ENCODE results near the gene FTCD.
"Not testable (repeated sequence)": the region's sequence is repeated elsewhere in the genome, so short reads cannot be mapped to it uniquely, and the experiment has no call there.

FTCD gene

DNA sequence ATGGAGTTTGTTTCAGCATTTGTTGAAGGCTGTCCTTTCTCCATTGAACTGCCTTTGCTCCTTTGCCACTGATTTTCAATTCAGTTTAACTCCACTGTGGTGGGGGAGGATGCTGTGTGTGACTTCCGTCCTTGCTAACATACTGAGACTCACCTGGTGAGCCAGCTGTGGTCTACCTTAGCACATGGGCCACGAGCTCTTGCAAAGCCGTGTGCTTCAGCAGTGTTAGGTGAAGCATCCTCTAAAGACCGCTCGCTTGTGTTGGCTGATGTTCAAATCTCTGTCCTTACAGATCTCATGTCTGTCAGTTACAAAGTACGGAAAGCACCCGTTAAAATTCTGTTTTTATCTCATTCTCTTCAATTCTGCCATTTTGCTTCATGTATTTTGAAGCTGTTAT, 32.4 kb upstream of the FTCD start:
- DNase-seq: no peak

GRCh38 chr21:46187261-46187660, 31.9 kb upstream of the FTCD start:
- no peak for DNase-seq

- DNase-seq: no peak
Observed at GRCh38 chr21:46185716-46186115, 30.3 kb upstream of the FTCD start.

- DNase-seq: peak; percentile 70
Observed at GRCh38 chr21:46184625-46185555, 29.5 kb upstream of the FTCD start.

- DNase-seq: peak; percentile 59
Observed at GRCh38 chr21:46183910-46184624, 28.7 kb upstream of the FTCD start, which contains the start of gene SPATC1L. Gene SPATC1L, minus strand, starts transcription at chr21:46184459. Its CDS starts 1,643 bp downstream, at chr21:46182816.

GRCh38 chr21:46183337-46183909, 28.0 kb upstream of the FTCD start:
- not testable (repeated sequence) for DNase-seq

DNA sequence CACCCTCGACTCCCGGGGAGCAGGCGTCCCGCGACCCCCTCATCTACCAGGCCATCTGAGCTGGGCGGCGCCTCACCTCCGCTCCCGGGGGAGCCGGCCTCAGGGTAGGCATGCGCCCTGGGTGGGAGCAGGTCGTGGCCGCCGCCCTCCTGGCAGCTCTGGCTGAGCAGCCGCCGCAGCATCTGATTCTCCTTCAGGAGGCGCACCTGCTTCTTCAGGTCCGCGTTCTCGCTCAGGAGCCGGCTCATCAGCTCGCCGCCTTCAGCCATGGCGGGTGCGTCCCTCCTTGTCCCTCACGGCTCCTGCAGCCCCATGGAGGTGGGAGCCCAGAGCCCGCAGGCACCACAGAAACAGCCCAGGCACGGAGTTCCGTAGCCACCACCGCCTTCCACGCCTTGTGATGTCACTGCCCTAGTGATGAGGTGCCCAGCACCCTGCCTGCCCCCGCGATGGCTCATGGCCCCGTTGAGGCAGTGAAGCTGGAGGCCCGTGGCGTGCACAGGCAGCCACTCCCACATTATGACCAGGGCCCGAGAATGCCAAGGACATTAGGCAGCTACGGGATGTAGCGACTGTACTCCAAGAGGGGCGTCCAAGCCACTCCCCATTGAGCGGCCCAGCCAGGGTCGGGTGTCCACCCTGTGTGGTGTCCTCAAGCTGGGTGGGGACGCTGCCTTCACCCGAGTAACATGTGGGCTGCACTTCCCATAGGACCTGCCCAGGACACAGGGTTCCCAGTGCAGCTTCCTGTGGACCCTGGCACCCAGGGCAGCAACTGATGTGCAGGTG, 27.4 kb upstream of the FTCD start:
- no peak for DNase-seq

DNA sequence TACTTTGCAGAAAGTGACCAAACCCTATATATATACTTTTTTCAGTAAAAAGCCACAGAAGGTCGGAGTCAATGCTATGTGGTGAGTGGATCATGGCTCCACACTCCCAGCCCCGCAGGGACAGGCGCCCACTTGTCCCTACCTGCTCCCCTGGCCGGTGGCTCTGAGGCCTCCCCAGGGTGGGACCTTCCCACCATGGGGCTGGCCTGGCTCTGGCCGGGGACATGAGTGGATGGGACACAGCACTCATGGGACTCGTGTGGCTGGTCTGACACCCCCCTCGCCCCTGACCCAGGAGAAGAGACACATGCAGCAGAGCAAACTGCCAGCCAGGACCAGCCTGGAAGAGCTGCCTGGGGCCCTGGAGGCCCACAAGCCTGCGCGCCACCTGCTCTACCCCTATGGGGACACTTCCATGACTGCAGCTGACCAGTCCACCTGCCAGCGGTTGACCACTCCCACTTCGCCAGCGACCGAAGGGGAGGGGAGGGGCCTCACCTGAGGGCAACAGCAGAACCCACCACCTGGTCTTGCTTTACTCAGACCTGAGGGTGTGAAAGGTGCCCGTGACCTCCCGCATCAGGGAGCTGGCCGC, 26.7 kb upstream of the FTCD start:
- no peak for DNase-seq

DNA sequence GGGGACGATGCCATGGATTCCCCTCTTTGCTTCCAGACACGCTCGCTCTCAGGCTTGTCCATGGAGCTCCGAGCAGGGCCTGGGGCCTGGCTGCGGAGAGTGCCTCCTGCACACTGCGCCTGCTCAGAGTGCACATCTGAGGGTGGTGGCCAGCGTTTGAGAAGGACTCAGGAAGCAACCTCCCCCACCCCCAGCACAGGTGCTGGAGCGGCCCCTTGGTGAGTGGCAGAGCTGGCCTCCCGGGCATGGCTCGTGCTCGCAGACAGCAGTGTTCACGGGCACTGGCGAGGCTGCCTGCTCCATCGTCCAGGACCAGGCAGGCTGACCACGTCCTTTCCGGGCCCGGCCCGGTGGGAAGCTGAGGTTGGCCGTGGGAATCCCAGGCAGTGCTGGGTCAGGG, 26.1 kb upstream of the FTCD start:
- no peak for DNase-seq

DNA sequence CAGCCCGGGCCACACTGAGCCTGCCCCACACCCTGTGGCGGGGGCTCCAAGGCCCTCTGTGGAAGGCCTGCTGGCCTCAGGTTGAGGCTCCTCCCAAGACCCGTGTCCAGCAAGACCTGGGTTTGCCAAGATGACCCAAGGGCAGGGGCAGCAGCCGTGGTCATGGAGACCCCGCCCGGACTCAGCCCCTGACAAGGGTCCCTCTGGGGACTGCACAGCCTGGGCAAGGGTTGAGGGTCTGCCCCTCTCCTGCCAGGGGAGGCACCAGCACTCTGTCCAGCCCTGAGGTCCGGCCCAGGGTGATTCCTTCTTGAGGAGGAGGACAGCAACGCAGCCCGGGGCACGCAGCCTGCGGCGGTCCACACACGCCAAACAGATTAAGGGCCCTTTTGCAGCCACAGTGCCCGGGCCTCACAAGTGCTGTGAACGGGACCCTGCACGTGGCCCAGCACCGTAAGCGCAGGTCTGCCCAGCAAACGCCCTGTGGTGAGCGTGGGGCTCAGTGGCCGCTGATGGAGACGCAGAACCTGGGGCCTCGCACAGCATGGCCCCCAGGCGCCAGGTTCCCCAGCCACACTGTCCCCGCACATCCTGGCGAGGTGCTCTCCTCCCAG, 25.5 kb upstream of the FTCD start:
- DNase-seq: no peak

- DNase-seq: no peak
Observed at GRCh38 chr21:46180079-46180722, 24.8 kb upstream of the FTCD start.

DNA sequence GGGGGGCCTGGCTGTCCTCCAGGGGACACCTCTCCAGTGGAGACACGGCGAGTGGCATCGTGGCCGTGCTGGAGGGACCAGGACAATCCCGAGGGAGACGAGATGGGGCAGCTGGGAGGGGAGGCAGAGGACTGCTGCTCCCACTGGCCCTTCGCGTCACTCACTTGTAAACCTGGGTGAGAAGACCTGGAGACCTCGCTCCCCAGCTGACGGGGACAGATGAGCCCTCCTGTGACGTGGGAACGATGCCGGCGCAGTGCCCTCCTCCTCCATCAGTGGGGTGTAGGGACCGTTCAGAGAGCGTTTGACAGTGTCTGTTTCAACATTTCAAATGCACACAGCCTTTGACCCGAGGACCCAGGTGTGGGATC, 24.3 kb upstream of the FTCD start:
- no peak for DNase-seq

DNA sequence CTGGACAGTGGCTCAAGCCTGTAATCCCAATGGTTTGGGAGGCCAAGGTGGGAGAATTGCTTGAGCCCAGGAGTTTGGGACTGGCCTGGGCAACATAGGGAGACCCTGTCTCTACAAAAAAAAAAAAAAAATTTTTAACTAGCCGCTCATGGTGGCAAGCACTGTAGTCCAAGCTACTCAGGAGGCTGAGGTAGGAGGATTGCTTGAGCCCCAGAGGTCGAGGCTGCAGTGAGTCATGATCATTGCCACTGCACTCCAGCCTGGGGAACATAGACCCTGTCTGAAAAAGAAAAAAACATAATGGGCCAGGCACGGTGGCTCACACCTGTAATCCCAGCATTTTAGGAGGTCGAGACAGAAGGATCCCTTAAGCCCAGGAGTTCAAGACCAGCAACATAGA, 23.6 kb upstream of the FTCD start:
- DNase-seq: no peak

DNA sequence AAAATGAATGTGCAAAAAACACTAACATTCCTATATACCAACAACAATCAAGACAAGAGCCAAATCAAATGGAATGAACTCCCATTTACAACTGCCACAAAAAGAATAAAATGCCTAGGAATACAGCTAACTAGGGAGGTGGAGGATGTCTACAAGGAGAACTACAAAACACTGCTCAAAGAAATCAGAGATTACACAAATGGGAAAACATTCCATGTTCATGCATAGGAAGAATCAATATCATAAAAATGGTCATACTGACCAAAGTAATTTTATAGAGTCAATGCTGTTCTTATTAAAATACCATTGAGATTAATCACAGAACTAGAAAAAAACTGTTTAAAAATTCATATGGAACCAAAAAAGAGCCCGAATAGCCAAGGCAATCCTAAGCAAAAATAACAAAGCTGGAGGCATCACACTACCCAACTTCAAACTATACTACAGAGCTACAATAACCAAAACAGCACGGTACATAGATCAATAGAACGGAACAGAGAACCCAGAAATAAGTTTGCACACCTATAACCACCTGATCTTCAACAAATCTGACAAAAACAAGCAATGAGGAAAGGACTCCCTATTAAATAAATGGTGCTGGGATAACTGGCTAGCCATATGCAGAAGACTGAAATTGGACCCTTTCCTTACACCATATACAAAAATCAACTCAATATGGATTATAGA, 21.2 kb upstream of the FTCD start:
- not testable (repeated sequence) for DNase-seq

DNA sequence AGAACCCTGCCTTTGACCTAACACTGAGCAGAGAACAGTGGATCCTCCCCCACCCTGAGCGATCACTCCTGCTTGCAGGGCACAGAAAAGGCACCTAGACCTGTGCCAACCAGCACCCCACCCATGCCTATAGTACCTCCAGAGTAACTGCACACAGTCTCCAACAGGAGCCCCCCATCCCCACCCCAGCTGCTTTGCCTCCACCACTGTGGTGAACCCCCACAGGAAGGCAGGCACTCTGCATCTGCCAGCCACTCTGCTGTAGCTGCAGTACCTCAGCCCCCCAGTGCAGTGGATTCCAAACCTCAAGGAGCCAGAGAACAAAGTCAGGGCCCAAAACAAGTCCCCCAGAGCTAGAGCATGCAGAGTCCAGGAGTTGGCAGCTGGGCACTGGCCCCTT, 18.2 kb upstream of the FTCD start:
- DNase-seq: no peak

DNA sequence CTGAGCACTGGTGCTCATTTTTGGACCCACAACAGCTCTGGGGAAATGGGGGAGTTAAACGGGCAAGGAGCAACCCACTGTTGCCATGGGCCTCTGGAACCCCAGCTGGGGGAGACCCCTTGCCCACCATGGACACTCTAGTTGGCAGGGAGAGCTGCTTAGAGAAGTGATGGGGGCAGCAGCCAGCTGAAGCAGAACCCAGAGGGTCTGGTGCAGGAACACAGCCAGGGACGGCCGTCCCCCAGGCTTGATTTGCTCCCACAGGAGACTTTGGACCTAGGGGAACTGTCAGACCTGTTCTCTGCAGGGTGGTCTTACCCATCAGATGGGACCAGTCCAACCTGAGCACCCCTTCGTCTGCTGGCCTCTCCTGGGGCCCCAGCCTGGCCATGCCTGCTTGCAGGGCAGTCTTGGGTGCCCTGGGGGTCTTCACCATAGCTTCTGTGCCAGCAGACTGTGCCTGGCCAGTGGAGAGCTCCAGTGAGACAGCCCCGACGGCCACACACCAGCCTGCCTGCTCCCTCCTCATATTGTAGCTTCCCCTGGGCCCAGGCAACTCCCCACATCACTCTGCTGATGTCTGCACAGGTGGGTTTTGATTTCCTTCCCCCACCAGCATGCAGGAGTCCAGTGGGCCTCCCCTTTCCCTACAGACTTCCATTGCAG, 17.6 kb upstream of the FTCD start:
- DNase-seq: no peak

DNA sequence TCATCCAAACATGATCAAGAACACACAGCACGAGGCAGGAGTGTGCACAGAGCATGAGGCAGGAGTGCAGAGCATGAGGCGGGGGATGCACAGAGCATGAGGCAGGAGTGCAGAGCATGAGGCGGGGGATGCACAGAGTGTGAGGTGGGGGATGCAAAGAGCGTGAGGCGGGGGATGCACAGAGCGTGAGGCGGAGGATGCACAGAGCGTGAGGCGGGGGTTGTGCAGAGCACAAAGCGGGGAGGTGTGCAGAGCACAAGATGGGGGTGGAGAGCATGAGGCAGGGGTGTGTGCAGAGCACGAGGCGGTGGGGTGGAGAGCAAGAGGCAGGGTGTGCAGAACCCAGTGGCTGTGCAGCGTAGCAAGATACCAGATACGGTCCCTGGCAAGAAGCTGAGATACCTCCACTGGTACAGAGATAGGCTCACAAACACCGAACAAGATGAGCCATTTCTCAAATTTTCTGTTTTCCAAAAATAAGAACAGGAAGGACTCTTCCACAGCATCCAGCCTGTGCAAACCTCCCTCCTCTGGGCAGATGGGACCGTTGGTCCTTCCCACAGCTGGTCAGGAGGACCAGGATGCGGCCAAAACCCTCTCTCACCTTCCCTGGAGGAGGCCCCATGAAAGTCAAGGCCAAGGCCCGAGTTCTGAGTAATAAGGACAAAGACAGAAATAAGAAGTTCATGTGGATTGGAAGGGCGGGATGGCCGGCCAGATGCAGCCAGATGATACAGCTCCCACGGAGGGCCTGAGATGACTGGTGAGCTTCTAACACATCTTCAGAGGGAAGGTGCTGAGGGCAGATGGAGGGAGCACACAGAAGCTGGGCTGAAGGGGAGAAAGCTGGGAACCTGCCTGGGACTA, 16.9 kb upstream of the FTCD start:
- DNase-seq: no peak

GRCh38 chr21:46171585-46171984, 16.2 kb upstream of the FTCD start:
- DNase-seq: no peak

Measured in NCI-H1436 (cell line).